ENCODE measurements around the gene SYNGAP1.

The SYNGAP1 gene

GRCh38 chr6:33434961-33435360 is 15.1 kb downstream of the SYNGAP1 start:
- Histone ChIP-seq H3K23ac (ENCODE audit: low read depth, low read length, poor library complexity) (no peak overlapping the region), H2AK5ac (ENCODE audit: low read depth, low read length) (no peak overlapping the region), H3K9me3 (replicated peaks in 1 of 2; ENCODE audit: control insufficient read depth in 2 of 2, insufficient read depth in 1 of 2, low read depth in 1 of 2, low read length in 2 of 2) (peaks cover 0 to 3% of the 10 kb centered on the region in 2 donors), H2BK5ac (ENCODE audit: low read length) (no peak overlapping the region), H3K27ac (replicated peaks; ENCODE audit: low read length) (no peak overlapping the region), H3K14ac (ENCODE audit: low read length) (no peak overlapping the region), H3K36me3 (replicated peaks in 1 of 2; ENCODE audit: control insufficient read depth in 2 of 2, insufficient read depth in 2 of 2, low read length in 2 of 2) (peaks cover 42 to 75% of the 10 kb centered on the region in 2 donors), H3K18ac (ENCODE audit: low read length) (no peak overlapping the region), H3K4ac (ENCODE audit: low read length) (no peak overlapping the region), H3K79me1 (ENCODE audit: low read depth, low read length) (peaks cover 16% of the 10 kb centered on the region), H3K4me1 (ENCODE audit: control insufficient read depth in 2 of 2, insufficient read depth in 1 of 2, low read depth in 1 of 2, low read length in 2 of 2) (peaks cover 30 to 33% of the 10 kb centered on the region in 2 donors), H2BK12ac (ENCODE audit: low read length) (no peak overlapping the region), H3K4me2 (ENCODE audit: insufficient read depth, low read length, poor library complexity, severe bottlenecking) (no peak overlapping the region), H4K91ac (ENCODE audit: low read depth, low read length, poor library complexity) (no peak overlapping the region), H3K9ac (ENCODE audit: low read depth, low read length, poor library complexity) (peak overlapping the region; percentile 64), H2AFZ (ENCODE audit: low read length) (no peak overlapping the region), H3K27me3 (ENCODE audit: control insufficient read depth in 3 of 3, insufficient read depth in 3 of 3, low read depth in 1 of 3, low read length in 3 of 3) (no peaks in the 10 kb centered on the region), H3K4me3 (ENCODE audit: low read length in 2 of 2) (no peak overlapping the region), H2BK15ac (ENCODE audit: low read length) (no peak overlapping the region), H2BK120ac (ENCODE audit: low read depth, low read length) (no peak overlapping the region), H4K8ac (ENCODE audit: low read depth, low read length) (no peak overlapping the region)
- no CpG with 5 or more reads among the region's 4 CpGs for WGBS, 2 donors (ENCODE audit: extremely low coverage in 2 of 2, insufficient read length in 2 of 2, insufficient replicate concordance in 1 of 2)
- no peak for DNase-seq (ENCODE audit: low spot score)

GRCh38 chr6:33437666-33438065 is 17.8 kb downstream of the SYNGAP1 start:
- H3K27ac ChIP-seq (replicated peaks; ENCODE audit: low read length): no peak overlapping the region
- WGBS, 2 donors (ENCODE audit: extremely low coverage in 2 of 2, insufficient read length in 2 of 2, insufficient replicate concordance in 1 of 2): no CpG with 5 or more reads among the region's 18 CpGs
- no peak overlapping the region for H2AFZ ChIP-seq (ENCODE audit: low read length)
- H2BK5ac ChIP-seq (ENCODE audit: low read length): no peak overlapping the region
- H2BK12ac ChIP-seq (ENCODE audit: low read length): no peak overlapping the region
- H3K9ac ChIP-seq (ENCODE audit: low read depth, low read length, poor library complexity): no peak overlapping the region
- peaks cover 67 to 96% of the 10 kb centered on the region in 2 donors for H3K36me3 ChIP-seq (replicated peaks in 1 of 2; ENCODE audit: control insufficient read depth in 2 of 2, insufficient read depth in 2 of 2, low read length in 2 of 2)
- H3K14ac ChIP-seq (ENCODE audit: low read length): no peak overlapping the region
- H2BK15ac ChIP-seq (ENCODE audit: low read length): no peak overlapping the region
- H2BK120ac ChIP-seq (ENCODE audit: low read depth, low read length): no peak overlapping the region
- H2AK5ac ChIP-seq (ENCODE audit: low read depth, low read length): no peak overlapping the region
- peaks cover 0 to 3% of the 10 kb centered on the region in 2 donors for H3K9me3 ChIP-seq (replicated peaks in 1 of 2; ENCODE audit: control insufficient read depth in 2 of 2, insufficient read depth in 1 of 2, low read depth in 1 of 2, low read length in 2 of 2)
- no peak overlapping the region for H4K91ac ChIP-seq (ENCODE audit: low read depth, low read length, poor library complexity)
- H3K27me3 ChIP-seq (ENCODE audit: control insufficient read depth in 3 of 3, insufficient read depth in 3 of 3, low read depth in 1 of 3, low read length in 3 of 3): no peaks in the 10 kb centered on the region
- peaks cover 16% of the 10 kb centered on the region for H3K79me1 ChIP-seq (ENCODE audit: low read depth, low read length)
- no peak overlapping the region for H4K8ac ChIP-seq (ENCODE audit: low read depth, low read length)
- no peak overlapping the region for H3K4me3 ChIP-seq (ENCODE audit: low read length in 2 of 2)
- H3K4me1 ChIP-seq (ENCODE audit: control insufficient read depth in 2 of 2, insufficient read depth in 1 of 2, low read depth in 1 of 2, low read length in 2 of 2): peaks cover 8 to 11% of the 10 kb centered on the region in 2 donors
- no peak overlapping the region for H3K4ac ChIP-seq (ENCODE audit: low read length)
- no peak overlapping the region for H3K4me2 ChIP-seq (ENCODE audit: insufficient read depth, low read length, poor library complexity, severe bottlenecking)
- DNase-seq (ENCODE audit: low spot score): no peak
- H3K18ac ChIP-seq (ENCODE audit: low read length): no peak overlapping the region
- no peak overlapping the region for H3K23ac ChIP-seq (ENCODE audit: low read depth, low read length, poor library complexity)

GRCh38 chr6:33438978-33439594 is 19.2 kb downstream of the SYNGAP1 start:
- no peak overlapping the region for H3K27ac ChIP-seq (replicated peaks; ENCODE audit: low read length)
- no peak overlapping the region for H3K23ac ChIP-seq (ENCODE audit: low read depth, low read length, poor library complexity)
- no peak overlapping the region for H2BK12ac ChIP-seq (ENCODE audit: low read length)
- H3K4me3 ChIP-seq (ENCODE audit: low read length in 2 of 2): no peak overlapping the region
- no CpG with 5 or more reads among the region's 3 CpGs for WGBS, 2 donors (ENCODE audit: extremely low coverage in 2 of 2, insufficient read length in 2 of 2, insufficient replicate concordance in 1 of 2)
- H2BK5ac ChIP-seq (ENCODE audit: low read length): no peak overlapping the region
- H2BK15ac ChIP-seq (ENCODE audit: low read length): no peak overlapping the region
- H3K36me3 ChIP-seq (replicated peaks in 1 of 2; ENCODE audit: control insufficient read depth in 2 of 2, insufficient read depth in 2 of 2, low read length in 2 of 2): peaks cover 77 to 96% of the 10 kb centered on the region in 2 donors
- no peak overlapping the region for H3K4me2 ChIP-seq (ENCODE audit: insufficient read depth, low read length, poor library complexity, severe bottlenecking)
- no peak overlapping the region for H2BK120ac ChIP-seq (ENCODE audit: low read depth, low read length)
- H2AFZ ChIP-seq (ENCODE audit: low read length): no peak overlapping the region
- no peak overlapping the region for H3K4ac ChIP-seq (ENCODE audit: low read length)
- H2AK5ac ChIP-seq (ENCODE audit: low read depth, low read length): no peak overlapping the region
- no peak overlapping the region for H3K14ac ChIP-seq (ENCODE audit: low read length)
- peaks cover 12% of the 10 kb centered on the region for H3K79me1 ChIP-seq (ENCODE audit: low read depth, low read length)
- H3K18ac ChIP-seq (ENCODE audit: low read length): no peak overlapping the region
- H3K4me1 ChIP-seq (ENCODE audit: control insufficient read depth in 2 of 2, insufficient read depth in 1 of 2, low read depth in 1 of 2, low read length in 2 of 2): peaks cover 0 to 1% of the 10 kb centered on the region in 2 donors
- no peak overlapping the region for H4K91ac ChIP-seq (ENCODE audit: low read depth, low read length, poor library complexity)
- no peaks in the 10 kb centered on the region for H3K27me3 ChIP-seq (ENCODE audit: control insufficient read depth in 3 of 3, insufficient read depth in 3 of 3, low read depth in 1 of 3, low read length in 3 of 3)
- peaks cover 0 to 3% of the 10 kb centered on the region in 2 donors for H3K9me3 ChIP-seq (replicated peaks in 1 of 2; ENCODE audit: control insufficient read depth in 2 of 2, insufficient read depth in 1 of 2, low read depth in 1 of 2, low read length in 2 of 2)
- H3K9ac ChIP-seq (ENCODE audit: low read depth, low read length, poor library complexity): no peak overlapping the region
- no peak overlapping the region for H4K8ac ChIP-seq (ENCODE audit: low read depth, low read length)
- DNase-seq (ENCODE audit: low spot score): no peak

- H3K27me3 ChIP-seq (ENCODE audit: control insufficient read depth in 3 of 3, insufficient read depth in 3 of 3, low read depth in 1 of 3, low read length in 3 of 3): no peaks in the 10 kb centered on the region
- peaks cover 0 to 3% of the 10 kb centered on the region in 2 donors for H3K9me3 ChIP-seq (replicated peaks in 1 of 2; ENCODE audit: control insufficient read depth in 2 of 2, insufficient read depth in 1 of 2, low read depth in 1 of 2, low read length in 2 of 2)
- H2AFZ ChIP-seq (ENCODE audit: low read length): no peak overlapping the region
- no peak overlapping the region for H2BK15ac ChIP-seq (ENCODE audit: low read length)
- H4K91ac ChIP-seq (ENCODE audit: low read depth, low read length, poor library complexity): no peak overlapping the region
- no peak overlapping the region for H3K4ac ChIP-seq (ENCODE audit: low read length)
- no peak overlapping the region for H3K4me2 ChIP-seq (ENCODE audit: insufficient read depth, low read length, poor library complexity, severe bottlenecking)
- no peak overlapping the region for H2AK5ac ChIP-seq (ENCODE audit: low read depth, low read length)
- no peak overlapping the region for H2BK12ac ChIP-seq (ENCODE audit: low read length)
- H2BK5ac ChIP-seq (ENCODE audit: low read length): no peak overlapping the region
- H2BK120ac ChIP-seq (ENCODE audit: low read depth, low read length): no peak overlapping the region
- no peaks in the 10 kb centered on the region for H3K4me1 ChIP-seq (ENCODE audit: control insufficient read depth in 2 of 2, insufficient read depth in 1 of 2, low read depth in 1 of 2, low read length in 2 of 2)
- peaks cover 11% of the 10 kb centered on the region for H3K79me1 ChIP-seq (ENCODE audit: low read depth, low read length)
- no peak overlapping the region for H3K18ac ChIP-seq (ENCODE audit: low read length)
- WGBS, 2 donors (ENCODE audit: extremely low coverage in 2 of 2, insufficient read length in 2 of 2, insufficient replicate concordance in 1 of 2): no CpG with 5 or more reads among the region's 9 CpGs
- H4K8ac ChIP-seq (ENCODE audit: low read depth, low read length): no peak overlapping the region
- H3K4me3 ChIP-seq (ENCODE audit: low read length in 2 of 2): no peak overlapping the region
- peaks cover 86 to 96% of the 10 kb centered on the region in 2 donors for H3K36me3 ChIP-seq (replicated peaks in 1 of 2; ENCODE audit: control insufficient read depth in 2 of 2, insufficient read depth in 2 of 2, low read length in 2 of 2)
- H3K27ac ChIP-seq (replicated peaks; ENCODE audit: low read length): no peak overlapping the region
- no peak overlapping the region for H3K23ac ChIP-seq (ENCODE audit: low read depth, low read length, poor library complexity)
- no peak for DNase-seq (ENCODE audit: low spot score)
- no peak overlapping the region for H3K9ac ChIP-seq (ENCODE audit: low read depth, low read length, poor library complexity)
- H3K14ac ChIP-seq (ENCODE audit: low read length): no peak overlapping the region
Measured at GRCh38 chr6:33439956-33440648, 20.2 kb downstream of the SYNGAP1 start.

Measured in neuronal stem cell (in vitro differentiated cells).